ENCODE measurements around the gene TMEM147. TPM values are rescaled to one million over a fixed set of nuclear protein-coding genes. Genes with fewer than 3 reads are reported as not detected.

Gene TMEM147
- polyA plus RNA-seq, 2 of the 4 experiments (the other 2 are of a cell fraction), result 282 to 335 TPM

- peak; percentile 41 to 70 for ATAC-seq
- TF ChIP-seq KDM1A (IDR thresholded peaks at IDR 0.05; ENCODE audit: low read depth) (no peak), MAX (IDR thresholded peaks at IDR 0.05) (peak; percentile 79), E2F6 (IDR thresholded peaks at IDR 0.05; ENCODE audit: borderline replicate concordance, low read depth) (0 out of 2 replicates have a peak, but pooled peaks have one; percentile 6), HMGXB4 (CRISPR knock-in tag; IDR thresholded peaks at IDR 0.05; ENCODE audit: borderline replicate concordance) (0 out of 2 replicates have a peak, but pooled peaks have one; percentile 26)
- no peak for FAIRE-seq
- Histone ChIP-seq H3K4me3 (peak overlapping the region; percentile 86), H3K4me1 (peaks cover 14% of the 10 kb centered on the region), H3K4me2 (peak overlapping the region; percentile 85), H3K27ac (peak overlapping the region; percentile 88 to 93), H3K9me3 (no peaks in the 10 kb centered on the region)
- peak; percentile 58 to 94 for DNase-seq (ENCODE audit: low read depth in 1 of 2, low spot score in 1 of 2)
- 4% methylated on average over 27 of the region's 27 CpGs for WGBS (ENCODE audit: missing lambda C conversion rate)
- ChIA-PET POLR2A (no interaction called here), CTCF (interaction anchor here (3.0 to 5.1 kb wide), 3 partner anchors 12 to 50 kb away, joined by 19 to 81 read pairs (median 80); no protein-coding TSS in a partner anchor)
Measured at GRCh38 chr19:35545855-35546381, 492 bp downstream of the TMEM147 start.

GRCh38 chr19:35546532-35546931, 1.1 kb downstream of the TMEM147 start:
- TF ChIP-seq SMC3 (IDR thresholded peaks at IDR 0.05) (no peak), SREBF2 (IDR thresholded peaks at IDR 0.05) (no peak), USF2 (IDR thresholded peaks at IDR 0.05) (no peak), EHMT2 (IDR thresholded peaks at IDR 0.05; ENCODE audit: low read depth) (no peak), KDM5A (IDR thresholded peaks at IDR 0.05) (no peak), BCL3 (IDR thresholded peaks at IDR 0.05) (no peak), JUNB (IDR thresholded peaks at IDR 0.05) (no peak), EP300 (IDR thresholded peaks at IDR 0.05) (no peak), TP53 (CRISPR knock-in tag; IDR thresholded peaks at IDR 0.05) (no peak), RARB (CRISPR knock-in tag; IDR thresholded peaks at IDR 0.05) (no peak), NR3C1 (IDR thresholded peaks at IDR 0.05) (no peak), MYC (IDR thresholded peaks at IDR 0.05; ENCODE audit: borderline replicate concordance, low read length) (no peak), JUN (IDR thresholded peaks at IDR 0.05) (no peak), ZNF302 (CRISPR knock-in tag; IDR thresholded peaks at IDR 0.05) (no peak), KDM1A (IDR thresholded peaks at IDR 0.05; ENCODE audit: low read depth) (no peak), ELK1 (IDR thresholded peaks at IDR 0.05; ENCODE audit: low read depth, low read length) (no peak), CHD2 (IDR thresholded peaks at IDR 0.05; ENCODE audit: low read length, partially characterized antibody) (no peak), CTCF (IDR thresholded peaks at IDR 0.05) (no peak), CBX8 (IDR thresholded peaks at IDR 0.05) (no peak)
- ATAC-seq, result no peak
- H3K4me2 ChIP-seq, result peak overlapping the region; percentile 85
- FAIRE-seq, result no peak
- peak overlapping the region; percentile 86 for H3K4me3 ChIP-seq
- peaks cover 14% of the 10 kb centered on the region for H3K4me1 ChIP-seq
- H3K27ac ChIP-seq, result peak overlapping the region; percentile 88 to 93
- WGBS (ENCODE audit: missing lambda C conversion rate), result 76% methylated on average over 8 of the region's 8 CpGs
- ChIA-PET CTCF (interaction anchor here (1.8 to 5.1 kb wide), 8 partner anchors 12 to 147 kb away, joined by 4 to 81 read pairs (median 22); partner anchors contain the start of gene DMKN), POLR2A (no interaction called here)
- no peaks in the 10 kb centered on the region for H3K9me3 ChIP-seq
- DNase-seq (ENCODE audit: low read depth in 1 of 2, low spot score in 1 of 2), result no peak
